SK-N-SH (cell line): ENCODE results near the gene ARL4A. TPM values are rescaled to one million over a fixed set of nuclear protein-coding genes. Genes with fewer than 3 reads are reported as not detected.

Source experiments
- CTCF ChIA-PET: fragments of 300-600, 350-600 bp; formaldehyde crosslinking; extraction: SDS; loops from one replicate; lab custom pipeline; 2021; lab: Yijun Ruan, JAX
- POLR2A ChIA-PET: fragments of 350-600 bp; sonication (Branson Sonifier 250); formaldehyde crosslinking; extraction: SDS; loops from one replicate; lab custom pipeline; 2020; ENCODE audit warnings: antibody characterized with exemption, inconsistent platforms; lab: Yijun Ruan, JAX
- DNase-seq: peaks from one replicate; pipeline ENCODE4 v3.0.0; 2012
- H2AFZ ChIP-seq: fragments of 200-600 bp; sonication (generic); 2 replicates; pipeline ENCODE4 v1.8.1; 2016; ENCODE audit warnings: antibody characterized with exemption, mild to moderate bottlenecking, low read depth
- H3F3A ChIP-seq: fragments of 200-600 bp; sonication (generic); replicated peaks from 2 replicates; pipeline ENCODE3; 2016; ENCODE audit warnings: antibody characterized with exemption, mild to moderate bottlenecking; ENCODE audit not compliant: insufficient read depth
- H3K27ac ChIP-seq, 2 experiments: fragments of 200-500 bp in 1 of 2; fragments of 200-600 bp in 1 of 2; sonication (Bioruptor generic) in 1 of 2; sonication (generic), shearing (Covaris generic) in 1 of 2; 2 replicates each; pipeline versions ENCODE4 v1.5.1 to v1.6.1; 2014 to 2016; ENCODE audit warnings: low read depth in 2 of 2, inconsistent platforms in 1 of 2, low read length in 1 of 2, mild to moderate bottlenecking in 1 of 2, mixed read lengths in 1 of 2
- H3K27me3 ChIP-seq: fragments of 200-600 bp; sonication (generic), shearing (Covaris generic); 2 replicates; pipeline ENCODE4 v1.6.1; 2016; ENCODE audit warnings: mixed run types; ENCODE audit not compliant: insufficient read depth
- H3K36me3 ChIP-seq, 2 experiments: fragments of 200-500 bp in 1 of 2; fragments of 200-600 bp in 1 of 2; sonication (Bioruptor generic) in 1 of 2; sonication (generic) in 1 of 2; replicated peaks in 1 of 2; 2 replicates each; pipeline versions ENCODE3 to v1.5.1; 2014 to 2016; ENCODE audit warnings: low read length in 1 of 2, mild to moderate bottlenecking in 1 of 2; ENCODE audit not compliant: insufficient read depth in 2 of 2, control insufficient read depth in 1 of 2
- H3K4me1 ChIP-seq, 2 experiments: fragments of 200-500 bp in 1 of 2; fragments of 200-600 bp in 1 of 2; sonication (Bioruptor generic) in 1 of 2; sonication (generic), shearing (Covaris generic) in 1 of 2; 2 replicates each; pipeline versions ENCODE4 v1.5.1 to v1.6.1; 2014 to 2016; ENCODE audit warnings: low read depth in 1 of 2, low read length in 1 of 2, mixed run types in 1 of 2; ENCODE audit not compliant: insufficient read depth in 2 of 2, control insufficient read depth in 1 of 2
- H3K4me2 ChIP-seq: fragments of 200-600 bp; sonication (generic), shearing (Covaris generic); 2 replicates; pipeline ENCODE4 v1.6.1; 2017; ENCODE audit warnings: mixed run types
- H3K4me3 ChIP-seq, 2 experiments: fragments of 200-500 bp in 1 of 2; fragments of 200-600 bp in 1 of 2; sonication (Bioruptor generic) in 1 of 2; sonication (generic), shearing (Covaris generic) in 1 of 2; 2 replicates each; pipeline versions ENCODE4 v1.5.1 to v1.8.1; 2014 to 2016; ENCODE audit warnings: low read depth in 2 of 2, inconsistent platforms in 1 of 2, low read length in 1 of 2, mild to moderate bottlenecking in 1 of 2, mixed read lengths in 1 of 2, moderate library complexity in 1 of 2
- H3K79me2 ChIP-seq: fragments of 200-600 bp; sonication (generic); 2 replicates; pipeline ENCODE4 v1.8.1; 2017; ENCODE audit warnings: mild to moderate bottlenecking; ENCODE audit not compliant: insufficient read depth
- H3K9ac ChIP-seq: fragments of 200-600 bp; sonication (generic); 2 replicates; pipeline ENCODE4 v1.6.1; 2017; ENCODE audit warnings: mixed run types
- H3K9me2 ChIP-seq: fragments of 200-600 bp; sonication (generic); 2 replicates; pipeline ENCODE4 v1.6.1; 2017; ENCODE audit warnings: mixed run types
- H3K9me3 ChIP-seq: fragments of 200-600 bp; sonication (generic); 2 replicates; pipeline ENCODE4 v1.6.1; 2017; ENCODE audit warnings: mixed run types, mild to moderate bottlenecking, moderate library complexity
- H4K20me1 ChIP-seq: fragments of 200-600 bp; sonication (generic); 2 replicates; pipeline ENCODE4 v1.6.1; 2017; ENCODE audit warnings: mild to moderate bottlenecking, mixed run types; ENCODE audit not compliant: insufficient read depth
- CHD2 ChIP-seq: fragments of 150-350 bp; IDR thresholded peaks from 2 replicates; pipeline ENCODE4 v1.6.1; 2018; ENCODE audit warnings: low read length; ENCODE audit not compliant: partially characterized antibody
- EP300 ChIP-seq, 2 experiments: IDR thresholded peaks; 2 replicates each; pipeline versions ENCODE4 v1.4.0 to v1.6.1; 2012; ENCODE audit warnings: borderline replicate concordance in 1 of 2, low read depth in 1 of 2, low read length in 1 of 2
- FOXJ3 ChIP-seq: sonication (generic); formaldehyde crosslinking; IDR thresholded peaks from 2 replicates; pipeline ENCODE4 v1.5.1; 2020; ENCODE audit warnings: mild to moderate bottlenecking, missing genetic modification reagents
- FOXM1 ChIP-seq: IDR thresholded peaks from 2 replicates; pipeline ENCODE4 v1.4.0; 2012; ENCODE audit warnings: low read depth, mild to moderate bottlenecking
- GABPA ChIP-seq: IDR thresholded peaks from 2 replicates; pipeline ENCODE4 v1.4.0; 2012; ENCODE audit warnings: low read depth, mild to moderate bottlenecking
- IRF3 ChIP-seq: fragments of 150-350 bp; IDR thresholded peaks from 2 replicates; pipeline ENCODE4 v1.6.1; 2016; ENCODE audit warnings: mild to moderate bottlenecking, low read depth, low read length
- JUND ChIP-seq: IDR thresholded peaks from 2 replicates; pipeline ENCODE4 v1.4.0; 2012
- MXI1 ChIP-seq: IDR thresholded peaks from 2 replicates; pipeline ENCODE4 v1.6.1; 2012; ENCODE audit warnings: mild to moderate bottlenecking, low read depth, low read length, improper control_type of control experiment
- PBX3 ChIP-seq: IDR thresholded peaks from 2 replicates; pipeline ENCODE4; 2012
- RXRA ChIP-seq: IDR thresholded peaks from 2 replicates; pipeline ENCODE4 v1.4.0; 2012; ENCODE audit warnings: low read depth, mild to moderate bottlenecking, borderline replicate concordance
- USF2 ChIP-seq: fragments of 150-350 bp; IDR thresholded peaks from 2 replicates; pipeline ENCODE4 v1.6.1; 2017; ENCODE audit warnings: antibody characterized with exemption, low read length, low read depth, borderline replicate concordance
- YY1 ChIP-seq: IDR thresholded peaks from 2 replicates; pipeline ENCODE4 v1.4.0; 2012; ENCODE audit warnings: low read depth, mild to moderate bottlenecking
- WGBS: methylation state at CpG from one replicate; pipeline ENCODE4 v1.1.6; 2017; ENCODE audit warnings: low lambda C conversion rate; 5-methylcytosine and 5-hydroxymethylcytosine counted together
- polyA plus RNA-seq, 3 experiments: library from polyadenylated mRNA; depleted of rRNA; stranded (reverse); fragments of >200 nt; gene quantifications; 2 replicates each; pipeline ENCODE4 v1.2.3, GENCODE V29; 2012
- TF ChIP-seq, protein P1 (sequence below): IDR thresholded peaks from 2 replicates; pipeline ENCODE4 v1.6.1; 2012; ENCODE audit warnings: mild to moderate bottlenecking, low read depth, low read length, moderate library complexity
- TF ChIP-seq, protein P2 (sequence below): IDR thresholded peaks from 2 replicates; pipeline ENCODE4 v1.4.0; 2012; ENCODE audit warnings: low read depth
- TF ChIP-seq, protein P3 (sequence below): IDR thresholded peaks from 2 replicates; pipeline ENCODE4 v1.4.0; 2012; ENCODE audit warnings: low read depth, borderline replicate concordance

The ARL4A gene
- polyA plus RNA-seq, 1 of the 3 experiments (the other 2 are of a cell fraction) = 5.5 TPM

- no peaks in the 10 kb centered on the region for H3K9me3 ChIP-seq
- ChIA-PET POLR2A (no interaction called here), CTCF (interaction anchor here (0.7 to 1.8 kb wide), 5 partner anchors 9 to 195 kb away, joined by 3 to 8 read pairs (median 3); no protein-coding TSS in a partner anchor)
- WGBS = 93% methylated on average over 17 of the region's 17 CpGs
- peak overlapping the region; percentile 82; the same call in 1 of the 2 replicates for H2AFZ ChIP-seq
- H3K36me3 ChIP-seq = no peaks in the 10 kb centered on the region
- H3K9me2 ChIP-seq = 0 out of 2 replicates have a peak, but pooled peaks cover 3% of the 10 kb centered on the region
- no peak overlapping the region for H3K4me2 ChIP-seq
- H3F3A ChIP-seq = peaks cover 6% of the 10 kb centered on the region
- H3K79me2 ChIP-seq = no peaks in the 10 kb centered on the region
- peaks cover 0 to 16% of the 10 kb centered on the region in 2 experiments; a peak in 1 of 4 replicates for H3K4me1 ChIP-seq
- H4K20me1 ChIP-seq = no peaks in the 10 kb centered on the region
- no peaks in the 10 kb centered on the region for H3K27me3 ChIP-seq
- no peak overlapping the region for H3K9ac ChIP-seq
- peak overlapping the region in 1 of 2 experiments; percentile 44; a peak in 2 of 4 replicates for H3K27ac ChIP-seq
- no peak for TF ChIP-seq USF2
- TF ChIP-seq, protein P1, sequence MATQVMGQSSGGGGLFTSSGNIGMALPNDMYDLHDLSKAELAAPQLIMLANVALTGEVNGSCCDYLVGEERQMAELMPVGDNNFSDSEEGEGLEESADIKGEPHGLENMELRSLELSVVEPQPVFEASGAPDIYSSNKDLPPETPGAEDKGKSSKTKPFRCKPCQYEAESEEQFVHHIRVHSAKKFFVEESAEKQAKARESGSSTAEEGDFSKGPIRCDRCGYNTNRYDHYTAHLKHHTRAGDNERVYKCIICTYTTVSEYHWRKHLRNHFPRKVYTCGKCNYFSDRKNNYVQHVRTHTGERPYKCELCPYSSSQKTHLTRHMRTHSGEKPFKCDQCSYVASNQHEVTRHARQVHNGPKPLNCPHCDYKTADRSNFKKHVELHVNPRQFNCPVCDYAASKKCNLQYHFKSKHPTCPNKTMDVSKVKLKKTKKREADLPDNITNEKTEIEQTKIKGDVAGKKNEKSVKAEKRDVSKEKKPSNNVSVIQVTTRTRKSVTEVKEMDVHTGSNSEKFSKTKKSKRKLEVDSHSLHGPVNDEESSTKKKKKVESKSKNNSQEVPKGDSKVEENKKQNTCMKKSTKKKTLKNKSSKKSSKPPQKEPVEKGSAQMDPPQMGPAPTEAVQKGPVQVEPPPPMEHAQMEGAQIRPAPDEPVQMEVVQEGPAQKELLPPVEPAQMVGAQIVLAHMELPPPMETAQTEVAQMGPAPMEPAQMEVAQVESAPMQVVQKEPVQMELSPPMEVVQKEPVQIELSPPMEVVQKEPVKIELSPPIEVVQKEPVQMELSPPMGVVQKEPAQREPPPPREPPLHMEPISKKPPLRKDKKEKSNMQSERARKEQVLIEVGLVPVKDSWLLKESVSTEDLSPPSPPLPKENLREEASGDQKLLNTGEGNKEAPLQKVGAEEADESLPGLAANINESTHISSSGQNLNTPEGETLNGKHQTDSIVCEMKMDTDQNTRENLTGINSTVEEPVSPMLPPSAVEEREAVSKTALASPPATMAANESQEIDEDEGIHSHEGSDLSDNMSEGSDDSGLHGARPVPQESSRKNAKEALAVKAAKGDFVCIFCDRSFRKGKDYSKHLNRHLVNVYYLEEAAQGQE = no peak
- TF ChIP-seq JUND = no peak
- no peak for TF ChIP-seq RXRA
- TF ChIP-seq, protein P2, sequence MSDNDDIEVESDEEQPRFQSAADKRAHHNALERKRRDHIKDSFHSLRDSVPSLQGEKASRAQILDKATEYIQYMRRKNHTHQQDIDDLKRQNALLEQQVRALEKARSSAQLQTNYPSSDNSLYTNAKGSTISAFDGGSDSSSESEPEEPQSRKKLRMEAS = no peak
- no peak for DNase-seq
- H3K4me3 ChIP-seq = no peak overlapping the region
Observed at GRCh38 chr7:12719981-12720865, 32.8 kb downstream of the ARL4A start.

- Histone ChIP-seq H4K20me1 (no peaks in the 10 kb centered on the region), H3K4me2 (no peak overlapping the region), H3K79me2 (no peaks in the 10 kb centered on the region), H3F3A (peaks cover 6% of the 10 kb centered on the region), H3K9me3 (no peaks in the 10 kb centered on the region), H3K36me3 (no peaks in the 10 kb centered on the region), H3K9me2 (0 out of 2 replicates have a peak, but pooled peaks cover 3% of the 10 kb centered on the region), H2AFZ (no peak overlapping the region), H3K4me3 (no peak overlapping the region), H3K4me1 (peaks cover 0 to 16% of the 10 kb centered on the region in 2 experiments; a peak in 1 of 4 replicates), H3K27me3 (no peaks in the 10 kb centered on the region), H3K9ac (no peak overlapping the region), H3K27ac (no peak overlapping the region)
- 87% methylated on average over 6 of the region's 6 CpGs for WGBS
- CTCF ChIA-PET = interaction anchor here (1.1 to 1.8 kb wide), 3 partner anchors 35 to 97 kb away, joined by 3 to 8 read pairs (median 3); no protein-coding TSS in a partner anchor
- DNase-seq = no peak
- POLR2A ChIA-PET = no interaction called here
- TF ChIP-seq IRF3 (no peak), EP300 (IDR thresholded peaks at IDR 0.05; ENCODE audit: borderline replicate concordance in 1 of 2, low read depth in 1 of 2, low read length in 1 of 2) (no peak), CHD2 (no peak), PBX3 (no peak), YY1 (no peak), FOXM1 (no peak), FOXJ3 (CRISPR knock-in tag) (no peak), GABPA (no peak), MXI1 (no peak)
- TF ChIP-seq, protein P3, sequence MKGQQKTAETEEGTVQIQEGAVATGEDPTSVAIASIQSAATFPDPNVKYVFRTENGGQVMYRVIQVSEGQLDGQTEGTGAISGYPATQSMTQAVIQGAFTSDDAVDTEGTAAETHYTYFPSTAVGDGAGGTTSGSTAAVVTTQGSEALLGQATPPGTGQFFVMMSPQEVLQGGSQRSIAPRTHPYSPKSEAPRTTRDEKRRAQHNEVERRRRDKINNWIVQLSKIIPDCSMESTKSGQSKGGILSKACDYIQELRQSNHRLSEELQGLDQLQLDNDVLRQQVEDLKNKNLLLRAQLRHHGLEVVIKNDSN = no peak
- TF ChIP-seq, protein P2 = no peak
Observed at GRCh38 chr7:12721286-12721830, 33.9 kb downstream of the ARL4A start.
